ENCODE data around the gene DGCR6L. TPM values are rescaled to one million over a fixed set of nuclear protein-coding genes. Genes with fewer than 3 reads are reported as not detected.

Gene DGCR6L
- total RNA-seq, 1 experiment from 2014 or later = 37.4 TPM

DNA sequence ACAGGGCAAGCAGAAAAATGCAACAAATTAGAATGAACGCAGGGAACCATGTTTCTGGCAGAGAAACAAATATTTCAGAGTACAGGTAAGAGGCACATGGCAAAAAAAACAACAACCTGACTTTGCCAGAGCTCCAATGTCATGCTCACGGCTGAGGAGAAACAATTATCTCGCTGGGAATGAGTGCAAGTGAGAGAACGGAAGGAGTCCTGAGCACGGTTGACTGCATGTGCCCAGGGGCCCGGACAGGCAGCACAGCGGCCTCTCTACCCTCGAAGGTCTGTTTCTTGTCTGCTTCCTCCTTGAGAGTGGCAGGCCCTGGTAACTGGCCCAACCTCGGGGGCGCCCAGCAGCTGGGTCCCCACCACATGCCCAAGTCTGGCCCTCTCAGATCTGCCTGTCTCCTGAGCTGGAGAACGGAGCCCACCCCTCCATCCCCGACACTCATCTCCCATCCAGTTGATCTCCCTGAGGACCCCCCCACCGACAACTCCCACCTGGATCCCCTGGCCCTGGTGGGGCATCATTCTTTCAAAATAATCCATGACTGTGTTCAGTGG lies 27.1 kb downstream of the DGCR6L start:
- no peaks in the 10 kb centered on the region; the same call in 1 of the 2 replicates for H3K27me3 ChIP-seq (replicated peaks; ENCODE audit: control insufficient read depth, insufficient read depth, low read length)
- no peaks in the 10 kb centered on the region for H3K36me3 ChIP-seq (ENCODE audit: control insufficient read depth, insufficient read depth, low read length)
- intact Hi-C loops (cut with micrococcal nuclease; ENCODE audit: unreplicated experiment) = no loop called here
- Mint-ChIP-seq H3K4me1 (ENCODE audit: low read depth, unreplicated experiment) (no peaks in the 10 kb centered on the region), H3K27me3 (ENCODE audit: insufficient read depth, unreplicated experiment) (peaks cover 15% of the 10 kb centered on the region), H3K27ac (ENCODE audit: unreplicated experiment) (no peak overlapping the region), H3K4me3 (ENCODE audit: unreplicated experiment) (no peak overlapping the region), H3K9me3 (ENCODE audit: unreplicated experiment) (no peaks in the 10 kb centered on the region), H3K36me3 (ENCODE audit: insufficient read depth, unreplicated experiment) (no peaks in the 10 kb centered on the region)
- BruUV-seq (replicated peaks) = no TSS peak
- H3K9me3 ChIP-seq = no peaks in the 10 kb centered on the region
- ChIA-PET CTCF (interaction anchor here (1.4 kb wide), 1 partner anchor 136 kb away, joined by 4 read pairs; no protein-coding TSS in a partner anchor), POLR2A (no interaction called here)
- DNase-seq = no peak
- H3K4me3 ChIP-seq (ENCODE audit: low read depth, low read length) = no peak overlapping the region
- TF ChIP-seq, protein P1, sequence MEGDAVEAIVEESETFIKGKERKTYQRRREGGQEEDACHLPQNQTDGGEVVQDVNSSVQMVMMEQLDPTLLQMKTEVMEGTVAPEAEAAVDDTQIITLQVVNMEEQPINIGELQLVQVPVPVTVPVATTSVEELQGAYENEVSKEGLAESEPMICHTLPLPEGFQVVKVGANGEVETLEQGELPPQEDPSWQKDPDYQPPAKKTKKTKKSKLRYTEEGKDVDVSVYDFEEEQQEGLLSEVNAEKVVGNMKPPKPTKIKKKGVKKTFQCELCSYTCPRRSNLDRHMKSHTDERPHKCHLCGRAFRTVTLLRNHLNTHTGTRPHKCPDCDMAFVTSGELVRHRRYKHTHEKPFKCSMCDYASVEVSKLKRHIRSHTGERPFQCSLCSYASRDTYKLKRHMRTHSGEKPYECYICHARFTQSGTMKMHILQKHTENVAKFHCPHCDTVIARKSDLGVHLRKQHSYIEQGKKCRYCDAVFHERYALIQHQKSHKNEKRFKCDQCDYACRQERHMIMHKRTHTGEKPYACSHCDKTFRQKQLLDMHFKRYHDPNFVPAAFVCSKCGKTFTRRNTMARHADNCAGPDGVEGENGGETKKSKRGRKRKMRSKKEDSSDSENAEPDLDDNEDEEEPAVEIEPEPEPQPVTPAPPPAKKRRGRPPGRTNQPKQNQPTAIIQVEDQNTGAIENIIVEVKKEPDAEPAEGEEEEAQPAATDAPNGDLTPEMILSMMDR (IDR thresholded peaks at IDR 0.05; ENCODE audit: insufficient read depth in 1 of 2, low read depth in 1 of 2, low read length in 1 of 2, severe bottlenecking in 1 of 2, unreplicated experiment in 1 of 2) = no peak
- H3K4me1 ChIP-seq = no peaks in the 10 kb centered on the region

DNA sequence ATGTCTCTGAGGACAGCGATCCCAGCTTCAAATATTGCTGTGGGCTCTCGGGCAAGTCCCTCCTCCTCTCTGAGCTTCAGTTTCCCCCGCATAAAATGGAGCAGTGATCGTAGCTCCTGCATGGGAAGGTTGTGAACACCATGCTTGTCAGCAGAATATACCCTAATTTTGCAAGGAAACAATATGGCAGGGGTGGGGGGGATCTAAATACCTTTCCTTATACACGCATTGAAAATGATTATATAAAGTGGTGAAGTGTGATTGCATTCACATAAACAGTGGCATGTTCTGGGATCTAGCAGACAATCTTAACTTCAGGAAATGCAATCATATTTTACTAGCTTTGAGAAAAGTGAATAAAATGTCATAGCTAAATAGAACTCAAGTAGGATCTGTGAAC lies 27.8 kb downstream of the DGCR6L start:
- Mint-ChIP-seq H3K9me3 (ENCODE audit: unreplicated experiment) (no peaks in the 10 kb centered on the region), H3K27me3 (ENCODE audit: insufficient read depth, unreplicated experiment) (peaks cover 11% of the 10 kb centered on the region), H3K27ac (ENCODE audit: unreplicated experiment) (no peak overlapping the region), H3K4me3 (ENCODE audit: unreplicated experiment) (no peak overlapping the region), H3K36me3 (ENCODE audit: insufficient read depth, unreplicated experiment) (no peaks in the 10 kb centered on the region), H3K4me1 (ENCODE audit: low read depth, unreplicated experiment) (no peaks in the 10 kb centered on the region)
- DNase-seq = no peak
- POLR2A ChIA-PET = interaction anchor here (0.6 kb wide), 1 partner anchor 10 kb away, joined by 3 read pairs; no protein-coding TSS in a partner anchor
- CTCF ChIA-PET = interaction anchor here (0.6 to 1.4 kb wide), 2 partner anchors 135 to 478 kb away, joined by 3 to 4 read pairs; no protein-coding TSS in a partner anchor
- Histone ChIP-seq H3K27me3 (replicated peaks; ENCODE audit: control insufficient read depth, insufficient read depth, low read length) (no peaks in the 10 kb centered on the region; the same call in 1 of the 2 replicates), H3K9me3 (no peaks in the 10 kb centered on the region), H3K36me3 (ENCODE audit: control insufficient read depth, insufficient read depth, low read length) (no peaks in the 10 kb centered on the region), H3K4me3 (ENCODE audit: low read depth, low read length) (no peak overlapping the region), H3K4me1 (no peaks in the 10 kb centered on the region)
- intact Hi-C loops (cut with micrococcal nuclease; ENCODE audit: unreplicated experiment) = no loop called here
- no TSS peak for BruUV-seq (replicated peaks)
- TF ChIP-seq, protein P1 (IDR thresholded peaks at IDR 0.05; ENCODE audit: insufficient read depth in 1 of 2, low read depth in 1 of 2, low read length in 1 of 2, severe bottlenecking in 1 of 2, unreplicated experiment in 1 of 2) = no peak

DNA sequence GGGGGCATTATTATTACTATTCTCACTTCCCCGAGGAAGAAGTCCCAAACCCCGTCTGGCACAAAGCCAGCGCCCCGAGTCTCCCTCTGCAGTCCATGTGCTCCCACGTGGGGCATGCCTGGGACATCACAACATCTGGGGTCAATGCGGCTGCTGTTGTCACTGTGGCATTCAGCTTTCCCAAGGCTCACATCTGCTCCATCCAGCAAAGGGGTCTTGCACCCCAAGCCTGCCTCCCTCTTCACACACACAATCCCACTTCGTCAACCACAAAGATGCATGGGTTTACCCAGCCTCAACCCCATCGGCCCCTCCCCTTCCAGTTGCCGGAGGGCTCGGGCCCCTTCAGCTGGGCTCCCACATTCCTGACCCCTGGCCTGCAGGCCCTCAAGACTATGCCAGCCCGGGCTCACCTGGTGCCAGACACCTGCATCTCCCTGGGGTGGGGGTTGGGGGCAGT lies 28.2 kb downstream of the DGCR6L start:
- BruUV-seq (replicated peaks) = no TSS peak
- Histone ChIP-seq H3K36me3 (ENCODE audit: control insufficient read depth, insufficient read depth, low read length) (no peaks in the 10 kb centered on the region), H3K27me3 (replicated peaks; ENCODE audit: control insufficient read depth, insufficient read depth, low read length) (no peaks in the 10 kb centered on the region; the same call in 1 of the 2 replicates), H3K9me3 (no peaks in the 10 kb centered on the region), H3K4me3 (ENCODE audit: low read depth, low read length) (no peak overlapping the region), H3K4me1 (no peaks in the 10 kb centered on the region)
- CTCF ChIA-PET = interaction anchor here (0.6 to 1.4 kb wide), 2 partner anchors 135 to 477 kb away, joined by 3 to 4 read pairs; no protein-coding TSS in a partner anchor
- no peak for DNase-seq
- Mint-ChIP-seq H3K27ac (ENCODE audit: unreplicated experiment) (no peak overlapping the region), H3K4me3 (ENCODE audit: unreplicated experiment) (no peak overlapping the region), H3K9me3 (ENCODE audit: unreplicated experiment) (no peaks in the 10 kb centered on the region), H3K4me1 (ENCODE audit: low read depth, unreplicated experiment) (no peaks in the 10 kb centered on the region), H3K36me3 (ENCODE audit: insufficient read depth, unreplicated experiment) (no peaks in the 10 kb centered on the region), H3K27me3 (ENCODE audit: insufficient read depth, unreplicated experiment) (peaks cover 8% of the 10 kb centered on the region)
- intact Hi-C loops (cut with micrococcal nuclease; ENCODE audit: unreplicated experiment) = no loop called here
- TF ChIP-seq, protein P1 (IDR thresholded peaks at IDR 0.05; ENCODE audit: insufficient read depth in 1 of 2, low read depth in 1 of 2, low read length in 1 of 2, severe bottlenecking in 1 of 2, unreplicated experiment in 1 of 2) = no peak
- POLR2A ChIA-PET = interaction anchor here (0.6 kb wide), 1 partner anchor 10 kb away, joined by 3 read pairs; no protein-coding TSS in a partner anchor
